HG03139 (cell line): ENCODE results near the gene SH2D3C.

Experiments used
- ATAC-seq: cut with Tn5 transposase; IDR thresholded peaks from one replicate; pipeline ENCODE4 v1.9.1; 2021; ENCODE audit not compliant: unreplicated experiment

Gene SH2D3C

DNA sequence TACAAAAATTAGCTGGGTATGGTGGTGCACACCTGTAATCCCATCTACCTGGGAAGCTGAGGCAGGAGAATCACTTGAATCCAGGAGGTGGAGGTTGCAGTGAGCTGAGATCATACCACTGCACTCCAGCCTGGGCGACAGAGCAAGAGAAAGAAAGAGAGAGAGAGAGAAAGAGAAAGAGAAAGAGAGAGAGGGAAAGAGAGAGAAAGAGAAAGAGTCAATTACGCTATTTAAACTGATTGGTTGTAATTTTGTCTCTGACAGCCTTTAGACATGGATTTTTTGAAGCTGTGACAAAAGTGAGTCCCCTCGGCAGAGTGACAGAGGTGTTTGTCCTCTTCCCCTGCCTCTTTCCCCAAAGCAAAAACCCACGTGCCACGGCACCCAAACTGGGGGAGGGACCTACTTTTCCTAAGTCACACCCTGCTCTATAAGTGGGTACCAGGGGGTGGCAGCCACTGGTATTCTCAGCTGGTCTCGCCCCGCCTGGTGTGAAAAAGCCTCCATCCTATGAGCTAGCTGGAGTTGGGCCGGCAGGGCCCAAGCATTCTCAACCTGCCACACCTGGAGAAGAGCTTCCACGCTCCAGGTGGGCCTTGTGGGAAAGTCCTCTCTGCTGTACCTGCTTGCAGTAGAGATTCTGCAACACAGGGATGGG, 75.0 kb downstream of the SH2D3C start:
- no peak for ATAC-seq

DNA sequence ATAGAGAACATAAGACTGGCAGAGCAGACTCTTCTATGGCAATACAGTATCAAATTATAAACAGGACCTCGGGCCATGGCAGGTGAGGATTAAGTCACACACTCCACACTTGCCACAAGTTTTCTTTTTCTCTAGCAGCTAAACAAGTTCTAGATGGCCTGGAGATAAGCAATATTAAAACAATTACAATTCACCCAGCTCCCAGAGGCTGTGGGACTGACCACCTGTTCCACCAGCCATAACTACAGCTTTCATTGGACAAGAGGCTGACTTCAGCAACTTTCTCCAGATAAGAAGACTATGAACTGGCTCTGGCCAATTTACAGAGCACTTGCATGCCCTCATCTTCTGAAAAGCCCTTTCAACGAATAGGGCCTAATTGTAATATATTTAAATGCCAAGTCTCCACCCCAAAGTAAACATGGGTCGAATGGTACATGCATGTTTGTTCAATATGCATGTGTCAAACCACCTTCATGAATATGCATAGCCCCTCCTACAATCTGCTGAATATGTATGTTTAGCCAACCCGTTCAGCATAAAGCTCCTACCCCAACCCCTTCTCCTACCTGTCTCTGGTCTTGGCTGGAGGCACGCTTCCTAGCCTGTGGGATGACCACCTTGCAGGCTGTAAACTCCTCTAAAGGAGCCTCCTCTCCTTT, 77.7 kb downstream of the SH2D3C start:
- no peak for ATAC-seq

DNA sequence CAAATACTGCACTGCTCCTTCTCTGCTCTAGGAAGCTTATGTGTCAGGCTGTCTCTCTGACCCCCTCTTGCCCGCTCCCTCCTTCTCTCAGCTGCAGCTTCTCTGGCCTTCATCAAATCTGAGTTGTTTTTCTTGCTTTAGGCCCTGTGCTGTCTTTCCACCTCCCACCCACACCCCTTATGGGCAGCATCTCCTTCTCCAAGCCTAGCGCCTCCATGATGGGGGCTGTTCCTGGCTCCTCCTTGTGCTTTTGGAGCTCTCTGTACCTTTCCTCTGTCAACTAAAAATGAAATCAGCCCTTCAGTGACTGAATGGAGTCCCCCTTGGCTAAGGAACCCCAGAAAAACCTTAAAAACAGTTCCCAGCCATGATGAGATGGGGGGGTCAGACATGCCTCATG, 78.3 kb downstream of the SH2D3C start:
- ATAC-seq = no peak

DNA sequence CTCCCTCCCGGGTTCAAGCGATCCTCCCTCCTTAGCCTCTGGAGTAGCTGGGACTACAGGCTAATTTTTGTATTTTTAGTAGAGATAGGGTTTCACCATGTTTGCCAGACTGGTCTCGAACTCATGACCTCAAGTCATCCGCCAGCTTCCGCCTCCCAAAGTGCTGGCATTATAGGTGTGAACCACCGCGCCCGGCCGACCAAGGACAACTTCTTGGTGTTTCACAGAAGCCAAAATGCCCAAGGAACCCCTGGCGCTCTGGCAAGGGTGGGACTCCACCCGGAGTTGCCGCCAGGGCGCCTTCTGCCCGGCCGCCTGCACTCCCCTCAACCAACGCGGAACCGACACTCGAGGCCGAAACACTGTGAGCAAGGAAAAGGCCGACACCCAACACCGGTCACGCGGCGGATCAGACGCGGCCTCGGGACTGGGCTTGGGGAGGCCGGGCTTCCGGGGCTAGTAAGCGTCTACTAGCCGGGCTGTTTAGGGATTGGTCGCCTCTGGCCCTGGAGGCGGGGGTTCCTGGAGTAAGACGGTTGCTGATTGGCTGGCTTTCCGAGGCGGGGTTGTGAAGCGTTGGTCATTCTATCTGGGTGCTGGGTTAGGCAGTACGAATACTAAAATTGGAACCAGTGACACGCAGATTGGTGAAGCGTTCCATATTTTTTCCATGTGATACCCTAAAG, 79.3 kb downstream of the SH2D3C start:
- peak; percentile 91 for ATAC-seq

DNA sequence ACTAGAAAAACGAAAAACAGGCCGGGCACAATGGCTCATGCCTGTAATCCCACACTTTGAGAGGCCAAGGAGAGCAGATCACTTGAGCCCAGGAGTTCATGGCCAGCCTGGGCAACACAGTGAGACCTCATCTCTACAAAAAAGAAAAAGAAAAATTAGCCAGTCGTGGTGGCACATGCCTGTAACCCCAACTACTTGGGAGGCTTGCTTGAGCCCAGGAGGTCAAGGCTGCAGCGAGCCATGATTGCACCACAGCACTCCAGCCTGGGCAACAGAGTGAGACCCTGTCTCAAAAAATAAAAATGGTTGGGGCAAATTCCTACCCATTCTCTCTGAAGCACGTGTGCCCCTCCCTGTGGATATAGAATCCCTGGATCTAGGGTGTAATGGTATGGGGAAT, 80.1 kb downstream of the SH2D3C start:
- ATAC-seq = no peak

DNA sequence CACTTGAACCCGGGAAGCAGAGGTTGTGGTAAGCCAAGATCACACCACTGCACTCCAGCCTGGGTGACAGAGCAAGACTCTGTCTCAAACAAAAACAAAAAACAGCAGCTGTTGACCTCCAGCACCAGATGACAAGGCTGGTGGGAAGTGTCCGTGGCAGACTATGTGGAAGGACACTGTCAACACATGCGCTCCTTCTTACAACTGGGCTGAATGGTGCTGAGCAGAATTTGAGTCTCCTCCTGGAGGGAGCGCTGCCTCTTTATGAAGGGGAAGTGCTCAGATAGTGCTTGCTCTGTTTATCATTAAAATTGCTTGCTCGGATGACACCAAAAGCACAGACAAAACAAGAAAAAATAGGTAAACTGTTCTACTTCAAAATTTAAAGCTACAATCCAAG, 80.9 kb downstream of the SH2D3C start:
- no peak for ATAC-seq

DNA sequence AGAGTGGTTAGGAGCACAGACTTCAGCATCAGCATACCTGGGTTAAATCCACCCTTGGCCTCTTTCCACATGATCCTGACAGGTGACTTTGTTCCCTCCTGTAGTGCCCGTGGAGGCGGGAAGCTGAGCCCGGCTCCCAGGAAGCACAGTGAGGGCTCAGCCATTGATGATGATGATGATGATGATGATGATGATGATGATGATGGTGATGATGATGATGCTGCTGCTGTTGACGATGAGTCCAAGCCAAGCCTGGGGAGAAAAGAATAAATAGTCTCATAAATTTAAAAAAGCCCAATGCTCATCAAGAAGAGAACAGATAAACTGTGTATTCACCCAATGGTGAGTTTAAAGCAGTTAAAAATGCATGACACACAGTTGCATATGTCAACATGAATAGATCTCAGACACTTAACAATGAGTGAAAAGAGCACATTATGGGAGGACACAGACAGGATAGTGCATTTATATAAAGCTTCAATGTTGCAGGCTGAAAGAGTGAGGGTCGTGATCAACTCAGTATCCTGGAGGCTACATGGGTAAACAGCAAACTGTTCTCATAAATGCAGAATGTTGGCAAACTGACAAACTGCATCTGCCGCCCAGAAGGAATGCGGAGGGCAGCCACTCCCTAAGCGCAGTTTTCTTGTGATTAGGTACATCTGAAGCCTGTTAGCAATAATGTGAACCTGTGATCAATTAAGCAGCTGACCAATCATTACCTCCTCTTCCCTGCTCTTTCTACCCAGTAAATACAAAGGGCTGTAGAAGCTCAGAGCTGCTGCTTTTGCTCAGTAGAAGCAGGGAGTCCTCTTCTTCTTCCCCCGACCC, 83.4 kb downstream of the SH2D3C start:
- no peak for ATAC-seq

DNA sequence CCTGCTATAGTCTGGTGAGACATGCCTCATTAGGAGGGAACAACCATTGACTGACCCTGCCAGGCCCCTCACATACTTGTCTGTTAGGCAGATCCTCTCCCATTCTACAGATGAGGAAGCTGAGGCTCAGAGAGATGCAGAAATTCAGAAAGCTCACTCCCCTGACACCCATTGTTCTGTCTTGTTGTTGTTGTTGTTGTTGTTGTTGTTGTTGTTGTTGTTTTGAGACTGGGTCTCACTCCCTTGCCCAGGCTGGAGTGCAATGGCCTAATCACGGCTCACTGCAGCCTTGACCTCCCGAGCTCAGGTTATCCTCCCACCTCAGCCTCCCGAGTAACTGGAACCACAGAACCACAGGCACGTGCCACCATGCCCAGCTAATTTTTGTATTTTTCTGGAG, 84.8 kb downstream of the SH2D3C start:
- no peak for ATAC-seq

DNA sequence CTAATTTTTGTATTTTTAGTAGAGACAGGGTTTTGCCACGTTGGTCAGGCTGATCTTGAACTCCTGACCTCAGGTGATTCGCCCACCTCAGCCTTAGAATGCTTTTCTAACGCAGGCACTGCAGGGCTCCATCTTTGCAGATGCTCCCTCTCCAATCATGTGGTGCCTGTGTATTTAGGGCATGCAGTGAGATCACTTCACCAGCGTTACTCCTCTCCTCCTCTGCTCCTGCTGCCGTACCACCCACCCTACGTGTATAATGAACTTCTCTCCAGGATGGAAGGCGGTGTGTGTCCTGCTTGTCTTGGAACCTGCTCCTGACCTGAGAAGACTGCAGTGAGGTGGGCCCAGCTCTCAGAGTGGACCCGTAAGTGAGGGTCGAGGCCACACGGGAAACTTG, 85.3 kb downstream of the SH2D3C start:
- ATAC-seq = no peak

DNA sequence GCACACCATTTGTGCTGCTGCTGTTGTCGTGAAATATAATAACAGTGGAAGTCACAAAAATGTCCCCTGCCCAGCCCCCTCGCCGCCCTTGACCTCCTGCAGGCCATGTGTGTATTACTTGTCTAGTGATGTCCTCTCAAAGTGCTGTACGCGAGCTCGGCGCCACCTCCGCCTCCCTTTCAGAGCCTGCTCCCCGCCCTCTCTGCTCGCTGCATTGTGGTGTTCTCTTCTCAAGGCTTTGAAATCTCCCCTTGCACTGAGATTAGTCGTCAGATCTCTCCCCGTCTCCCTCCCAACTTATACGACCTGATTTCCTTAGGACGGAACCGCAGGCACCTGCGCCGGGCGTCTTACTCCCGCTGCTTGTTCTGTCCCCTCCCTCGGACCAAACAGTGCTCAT, 86.4 kb downstream of the SH2D3C start:
- no peak for ATAC-seq

DNA sequence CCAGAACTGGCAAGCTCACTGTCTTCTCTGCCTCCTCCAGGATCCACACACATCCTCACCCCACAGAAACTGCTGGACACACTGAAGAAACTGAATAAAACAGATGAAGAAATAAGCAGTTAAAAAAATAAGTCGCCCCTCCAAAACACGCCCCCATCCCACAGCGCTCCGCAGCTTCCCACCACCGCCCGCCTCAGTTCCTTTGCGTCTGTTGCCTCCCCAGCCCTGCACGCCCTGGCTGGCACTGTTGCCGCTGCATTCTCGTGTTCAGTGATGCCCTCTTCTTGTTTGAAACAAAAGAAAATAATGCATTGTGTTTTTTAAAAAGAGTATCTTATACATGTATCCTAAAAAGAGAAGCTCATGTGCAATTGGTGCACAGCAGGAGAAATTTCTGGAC, 87.7 kb downstream of the SH2D3C start:
- no peak for ATAC-seq

DNA sequence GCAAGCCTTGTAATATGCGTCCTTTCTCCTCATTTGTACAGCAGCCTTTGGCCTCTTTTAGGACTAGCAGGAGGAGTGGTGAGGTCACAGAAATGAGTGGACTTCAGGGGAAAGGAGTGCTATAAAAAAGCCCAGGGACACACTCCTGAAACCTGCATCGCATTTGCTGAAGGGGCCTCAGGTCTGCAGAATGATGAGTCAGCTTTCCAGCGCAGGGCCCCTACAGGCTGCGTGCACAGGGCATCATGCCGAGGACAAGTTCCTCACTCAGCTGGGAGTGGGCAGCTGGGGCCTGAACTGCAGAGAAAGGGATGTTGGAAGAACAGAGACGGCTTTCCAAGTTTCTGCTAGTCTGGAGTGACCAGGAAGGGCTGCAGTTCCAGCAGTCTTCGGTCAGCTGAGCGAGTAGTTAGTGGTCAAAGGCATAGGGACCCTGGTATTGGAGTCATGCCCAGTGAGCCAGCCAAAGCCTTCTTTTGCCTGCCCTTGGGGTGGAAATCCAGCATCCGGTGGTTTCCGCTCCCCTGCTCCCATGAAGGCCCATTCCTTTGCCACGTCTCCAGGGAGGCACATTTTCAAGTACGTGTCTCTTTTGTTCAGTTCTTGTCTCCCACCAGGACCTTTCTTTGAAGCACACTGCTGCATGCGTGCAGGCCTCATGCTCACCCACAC, 89.0 kb downstream of the SH2D3C start:
- ATAC-seq = no peak
